ENCODE data around the gene ASB18. TPM values are rescaled to one million over a fixed set of nuclear protein-coding genes. Genes with fewer than 3 reads are reported as not detected.

Gene ASB18
- total RNA-seq, 3 donors from 2014 or later (not counting 1 experiment from before 2014, with no cell fraction given): not detected

GRCh38 chr2:236143811-236144210 lies 120.4 kb downstream of the ASB18 start:
- H3K27me3 Mint-ChIP-seq (ENCODE audit: low read depth in 2 of 2): peaks cover 9 to 37% of the 10 kb centered on the region in 2 donors
- TF ChIP-seq, protein P1, sequence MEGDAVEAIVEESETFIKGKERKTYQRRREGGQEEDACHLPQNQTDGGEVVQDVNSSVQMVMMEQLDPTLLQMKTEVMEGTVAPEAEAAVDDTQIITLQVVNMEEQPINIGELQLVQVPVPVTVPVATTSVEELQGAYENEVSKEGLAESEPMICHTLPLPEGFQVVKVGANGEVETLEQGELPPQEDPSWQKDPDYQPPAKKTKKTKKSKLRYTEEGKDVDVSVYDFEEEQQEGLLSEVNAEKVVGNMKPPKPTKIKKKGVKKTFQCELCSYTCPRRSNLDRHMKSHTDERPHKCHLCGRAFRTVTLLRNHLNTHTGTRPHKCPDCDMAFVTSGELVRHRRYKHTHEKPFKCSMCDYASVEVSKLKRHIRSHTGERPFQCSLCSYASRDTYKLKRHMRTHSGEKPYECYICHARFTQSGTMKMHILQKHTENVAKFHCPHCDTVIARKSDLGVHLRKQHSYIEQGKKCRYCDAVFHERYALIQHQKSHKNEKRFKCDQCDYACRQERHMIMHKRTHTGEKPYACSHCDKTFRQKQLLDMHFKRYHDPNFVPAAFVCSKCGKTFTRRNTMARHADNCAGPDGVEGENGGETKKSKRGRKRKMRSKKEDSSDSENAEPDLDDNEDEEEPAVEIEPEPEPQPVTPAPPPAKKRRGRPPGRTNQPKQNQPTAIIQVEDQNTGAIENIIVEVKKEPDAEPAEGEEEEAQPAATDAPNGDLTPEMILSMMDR (IDR thresholded peaks at IDR 0.05): no peak
- intact Hi-C loops (cut with micrococcal nuclease): no loop called here

More at GRCh38 chr2:236143811-236144210, 120.4 kb downstream of the ASB18 start:
- H3K4me1 Mint-ChIP-seq: no peaks in the 10 kb centered on the region
- peaks cover 5% of the 10 kb centered on the region for H3K27me3 ChIP-seq (ENCODE audit: control insufficient read depth, insufficient read depth, low read length)
- no peak overlapping the region for H3K4me3 ChIP-seq (ENCODE audit: low read length)
- H3K27ac ChIP-seq (ENCODE audit: low read length): no peak overlapping the region
- ATAC-seq: no peak
- DNase-seq: no peak
- no peaks in the 10 kb centered on the region for H3K9me3 Mint-ChIP-seq
- no peak overlapping the region for H3K4me3 Mint-ChIP-seq
- H3K9me3 ChIP-seq (ENCODE audit: control insufficient read depth, insufficient read depth, low read length): no peaks in the 10 kb centered on the region
- no peaks in the 10 kb centered on the region for H3K36me3 Mint-ChIP-seq
- no peak overlapping the region for H3K27ac Mint-ChIP-seq
- no peaks in the 10 kb centered on the region for H3K4me1 ChIP-seq (ENCODE audit: control insufficient read depth, insufficient read depth, low read length)
- H3K36me3 ChIP-seq (ENCODE audit: control insufficient read depth, insufficient read depth, low read length): no peaks in the 10 kb centered on the region
- WGBS (ENCODE audit: insufficient coverage): 95% methylated on average over 10 of the region's 10 CpGs

Other genes starting within 250 kb of the ASB18 start
- gene GBX2, start 96.0 kb downstream of the ASB18 start, total RNA-seq: not detected